B cell (primary cell): ENCODE results near the gene PGBD5. TPM values are rescaled to one million over a fixed set of nuclear protein-coding genes. Genes with fewer than 3 reads are reported as not detected.
A peak's percentile ranks its signal among the peaks of the same experiment; 100 is the strongest.

Source experiments
- ATAC-seq: fragments of 200-7000 bp; cut with Tn5 transposase; one replicate; pipeline ENCODE4 v1.10.0; 2021; ENCODE audit warnings: low read depth, mild to moderate bottlenecking, moderate number of reproducible peaks, moderate library complexity
- CTCF ChIA-PET: fragments of 350-600 bp; sonication (Branson Sonifier 250); formaldehyde crosslinking; loops from one replicate; lab custom pipeline; 2021; ENCODE audit warnings: antibody characterized with exemption, inconsistent platforms; lab: Charles Lee
- POLR2A ChIA-PET: fragments of 350-600 bp; sonication (Branson Sonifier 250); formaldehyde crosslinking; loops from one replicate; lab custom pipeline; 2021; ENCODE audit warnings: antibody characterized with exemption; lab: Charles Lee
- DNase-seq: peaks from one replicate; pipeline ENCODE4 v3.0.0; 2013
- H2AFZ ChIP-seq: 2 replicates; pipeline ENCODE4 v1.6.1; 2012; ENCODE audit warnings: mild to moderate bottlenecking, low read depth, low read length; ENCODE audit not compliant: insufficient read depth, poor library complexity, severe bottlenecking
- H3K27ac ChIP-seq, 2 donors: 1 replicate in 1 of 2; 2 replicates in 1 of 2; pipeline ENCODE4 v1.5.1; 2012 to 2013; ENCODE audit warnings: low read length in 2 of 2, mild to moderate bottlenecking in 2 of 2, moderate library complexity in 1 of 2
- H3K27me3 ChIP-seq, 4 experiments: fragments of 200-600 bp in 1 of 4; sonication (generic) in 1 of 4; replicated peaks in 1 of 4; 1 replicate in 2 of 4; 2 replicates in 2 of 4; pipeline versions ENCODE4 v1.6.1 to v1.7.0; 2013 to 2016; ENCODE audit warnings: low read length in 3 of 4, mild to moderate bottlenecking in 2 of 4, mixed read lengths in 1 of 4, moderate library complexity in 1 of 4; ENCODE audit not compliant: insufficient read depth in 4 of 4, control insufficient read depth in 3 of 4; ENCODE audit errors: control extremely low read depth in 1 of 4
- H3K36me3 ChIP-seq, 2 experiments: replicated peaks in 1 of 2; 1 replicate in 1 of 2; 2 replicates in 1 of 2; pipeline versions ENCODE4 v1.6.1 to v1.7.1; 2013; ENCODE audit warnings: low read length in 1 of 2; ENCODE audit not compliant: insufficient read depth in 2 of 2, control insufficient read depth in 1 of 2; ENCODE audit errors: control extremely low read depth in 1 of 2, extremely low read depth in 1 of 2
- H3K4me1 ChIP-seq, 2 donors: fragments of 200-600 bp in 1 of 2; sonication (generic) in 1 of 2; 1 replicate in 1 of 2; 2 replicates in 1 of 2; pipeline versions ENCODE4 v1.5.1 to v1.6.1; 2013 to 2017; ENCODE audit warnings: low read length in 2 of 2; ENCODE audit not compliant: control insufficient read depth in 2 of 2, insufficient read depth in 2 of 2
- H3K4me2 ChIP-seq: replicated peaks from 2 replicates; pipeline ENCODE3; 2012; ENCODE audit warnings: mild to moderate bottlenecking, low read depth, low read length; ENCODE audit not compliant: poor library complexity, severe bottlenecking
- H3K4me3 ChIP-seq, 5 experiments: fragments of 200-600 bp in 1 of 5; sonication (generic) in 1 of 5; 1 replicate in 3 of 5; 2 replicates in 2 of 5; pipeline versions ENCODE4 v1.5.1 to v1.7.0; 2011 to 2016; ENCODE audit warnings: low read length in 4 of 5, mild to moderate bottlenecking in 4 of 5, low read depth in 2 of 5, control low read depth in 1 of 5, moderate library complexity in 1 of 5; ENCODE audit not compliant: insufficient read depth in 1 of 5; ENCODE audit errors: control extremely low read depth in 1 of 5, extremely low read depth in 1 of 5
- H3K79me2 ChIP-seq: fragments of 200-600 bp; sonication (generic); one replicate; pipeline ENCODE4 v1.6.0; 2016; ENCODE audit warnings: low read length; ENCODE audit not compliant: control insufficient read depth, insufficient read depth
- H3K9ac ChIP-seq: fragments of 200-600 bp; sonication (generic); 2 replicates; pipeline ENCODE4 v1.6.1; 2017; ENCODE audit warnings: mild to moderate bottlenecking, low read length, moderate library complexity
- H3K9me3 ChIP-seq, 3 donors: one replicate each; pipeline versions ENCODE4 v1.6.1 to v1.7.1; 2013; ENCODE audit warnings: low read length in 2 of 3; ENCODE audit not compliant: control insufficient read depth in 2 of 3, insufficient read depth in 1 of 3; ENCODE audit errors: control extremely low read depth in 1 of 3
- H4K20me1 ChIP-seq: 2 replicates; pipeline ENCODE4 v1.6.0; 2012; ENCODE audit warnings: mild to moderate bottlenecking, low read length; ENCODE audit not compliant: insufficient read depth, control insufficient read depth, poor library complexity, severe bottlenecking
- H3K27ac Mint-ChIP-seq: one replicate; pipeline ENCODE4 v1.8.0; 2021; ENCODE audit warnings: mixed read lengths
- H3K27me3 Mint-ChIP-seq: one replicate; pipeline ENCODE4 v1.8.0; 2021; ENCODE audit warnings: mixed read lengths
- H3K4me1 Mint-ChIP-seq: one replicate; pipeline ENCODE4 v1.8.0; 2021; ENCODE audit warnings: mixed read lengths
- H3K4me3 Mint-ChIP-seq: one replicate; pipeline ENCODE4 v1.8.0; 2021; ENCODE audit warnings: mixed read lengths
- H3K9me3 Mint-ChIP-seq: one replicate; pipeline ENCODE4 v1.8.0; 2022; ENCODE audit warnings: mixed read lengths; ENCODE audit not compliant: insufficient read depth
- EZH2 ChIP-seq: IDR thresholded peaks from 2 replicates; pipeline ENCODE4 v1.6.1; 2012; ENCODE audit warnings: borderline replicate concordance, low read depth, mild to moderate bottlenecking, moderate library complexity, low read length; ENCODE audit not compliant: insufficient read depth, poor library complexity, severe bottlenecking
- WGBS: methylation state at CpG from one replicate; pipeline ENCODE4 v1.1.5; 2013; ENCODE audit warnings: missing lambda C conversion rate; ENCODE audit not compliant: insufficient coverage; 5-methylcytosine and 5-hydroxymethylcytosine counted together
- intact Hi-C: fragments of 100-400 bp; cut with micrococcal nuclease; formaldehyde crosslinking; loops from one replicate; pipeline ENCODE4 v1.10.0; 2022
- polyA plus RNA-seq: library from polyadenylated mRNA; depleted of rRNA; stranded (reverse); fragments of >200 nt; gene quantifications from 2 replicates; pipeline ENCODE4 v1.2.3, GENCODE V29; 2012
- total RNA-seq, 2 donors: library from RNA; stranded (reverse); fragments of 120-200 nt in 1 of 2; gene quantifications; 1 replicate in 1 of 2; 2 replicates in 1 of 2; pipeline versions ENCODE4 v1.2.3 to v1.2.4, GENCODE V29; 2013 to 2022
- TF ChIP-seq, protein P1 (sequence below): fragments of 200-600 bp; IDR thresholded peaks from one replicate; pipeline ENCODE4 v1.8.0; 2022; ENCODE audit warnings: antibody characterized with exemption, mild to moderate bottlenecking

The PGBD5 gene
- total and polyA plus RNA-seq, 2 donors (not counting 1 experiment from before 2014, with no cell fraction given), result 0.07 TPM; not detected in 1

DNA sequence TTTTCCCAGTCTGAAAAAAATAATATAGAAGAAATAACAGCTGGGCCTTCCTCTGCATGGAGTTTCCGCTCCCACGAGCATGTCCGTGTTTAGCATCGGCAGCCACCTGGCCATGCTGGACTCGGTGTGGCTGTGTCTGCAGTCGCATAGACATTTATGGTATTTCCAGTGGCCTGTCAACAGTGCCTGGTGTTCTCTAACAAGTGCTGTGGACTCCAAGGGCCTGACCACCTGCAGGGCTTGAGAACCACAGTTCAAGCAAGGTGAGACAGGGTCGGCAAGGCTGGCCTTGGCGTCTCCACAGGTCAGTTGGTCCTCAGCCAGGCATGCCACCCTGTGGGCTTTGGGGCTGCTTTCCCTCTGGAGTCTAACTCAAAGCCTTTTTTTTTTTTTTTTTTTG is 124.8 kb downstream of the PGBD5 start:
- Histone ChIP-seq H3K36me3 (no peaks in the 10 kb centered on the region), H3K4me1 (peaks cover 34 to 35% of the 10 kb centered on the region in 2 donors), H3K4me2 (peak overlapping the region; percentile 71), H3K79me2 (no peaks in the 10 kb centered on the region), H3K9ac (peak overlapping the region; percentile 10), H3K9me3 (no peaks in the 10 kb centered on the region), H4K20me1 (no peaks in the 10 kb centered on the region), H2AFZ (peak overlapping the region; percentile 43), H3K27ac (peak overlapping the region; percentile 59 to 81), H3K27me3 (no peaks in the 10 kb centered on the region), H3K4me3 (peak overlapping the region in 1 of 5 experiments; percentile 28)
- Mint-ChIP-seq H3K4me3 (peak overlapping the region; percentile 34), H3K4me1 (peaks cover 56% of the 10 kb centered on the region), H3K27me3 (no peaks in the 10 kb centered on the region), H3K27ac (peak overlapping the region; percentile 83), H3K9me3 (no peaks in the 10 kb centered on the region)
- ATAC-seq (peak; percentile 20), DNase-seq (no peak)
- intact Hi-C loops, result loop anchor here (5.0 kb wide), 2 partner anchors 89 to 444 kb away; no protein-coding TSS in a partner anchor
- POLR2A ChIA-PET, result interaction anchor here (0.5 to 0.7 kb wide), 2 partner anchors 60 to 79 kb away, joined by 3 read pairs; no protein-coding TSS in a partner anchor
- TF ChIP-seq, protein P1, sequence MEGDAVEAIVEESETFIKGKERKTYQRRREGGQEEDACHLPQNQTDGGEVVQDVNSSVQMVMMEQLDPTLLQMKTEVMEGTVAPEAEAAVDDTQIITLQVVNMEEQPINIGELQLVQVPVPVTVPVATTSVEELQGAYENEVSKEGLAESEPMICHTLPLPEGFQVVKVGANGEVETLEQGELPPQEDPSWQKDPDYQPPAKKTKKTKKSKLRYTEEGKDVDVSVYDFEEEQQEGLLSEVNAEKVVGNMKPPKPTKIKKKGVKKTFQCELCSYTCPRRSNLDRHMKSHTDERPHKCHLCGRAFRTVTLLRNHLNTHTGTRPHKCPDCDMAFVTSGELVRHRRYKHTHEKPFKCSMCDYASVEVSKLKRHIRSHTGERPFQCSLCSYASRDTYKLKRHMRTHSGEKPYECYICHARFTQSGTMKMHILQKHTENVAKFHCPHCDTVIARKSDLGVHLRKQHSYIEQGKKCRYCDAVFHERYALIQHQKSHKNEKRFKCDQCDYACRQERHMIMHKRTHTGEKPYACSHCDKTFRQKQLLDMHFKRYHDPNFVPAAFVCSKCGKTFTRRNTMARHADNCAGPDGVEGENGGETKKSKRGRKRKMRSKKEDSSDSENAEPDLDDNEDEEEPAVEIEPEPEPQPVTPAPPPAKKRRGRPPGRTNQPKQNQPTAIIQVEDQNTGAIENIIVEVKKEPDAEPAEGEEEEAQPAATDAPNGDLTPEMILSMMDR, result no peak
- TF ChIP-seq EZH2, result no peak
- CTCF ChIA-PET, result interaction anchor here (0.8 to 1.0 kb wide), 3 partner anchors 8 to 639 kb away, joined by 3 to 4 read pairs (median 4); no protein-coding TSS in a partner anchor
- 67% methylated on average over 8 of the region's 8 CpGs for WGBS
